Bronchial epithelial cell (primary cell): ENCODE results near the gene GLOD5. TPM values are rescaled to one million over a fixed set of nuclear protein-coding genes. Genes with fewer than 3 reads are reported as not detected.
"Not testable (repeated sequence)": the region's sequence is repeated elsewhere in the genome, so short reads cannot be mapped to it uniquely, and the experiment has no call there.

Experiments
- DNase-seq: peaks from one replicate; pipeline ENCODE4 v3.0.0-alpha.2; 2010; ENCODE audit warnings: low read depth
- FAIRE-seq: peaks from 2 replicates; lab custom pipeline; 2011; peaks lifted over from hg19 to GRCh38; lab: Jason Lieb, UNC
- H3K27me3 ChIP-seq: 2 replicates; pipeline ENCODE4 v1.5.1; 2011; ENCODE audit warnings: low read length; ENCODE audit not compliant: control insufficient read depth, insufficient read depth
- H3K36me3 ChIP-seq: 2 replicates; pipeline ENCODE4 v1.5.1; 2011; ENCODE audit warnings: low read length; ENCODE audit not compliant: control insufficient read depth, insufficient read depth
- H3K4me3 ChIP-seq: 2 replicates; pipeline ENCODE4 v1.5.1; 2011; ENCODE audit warnings: mild to moderate bottlenecking, low read depth, low read length, control low read depth
- total RNA-seq: library from RNA; depleted of rRNA; stranded (reverse); fragments of >200 nt; gene quantifications from 2 replicates; pipeline ENCODE4 v1.2.1, GENCODE V29; 2014
- TF ChIP-seq, protein P1 (sequence below): IDR thresholded peaks from 2 replicates; pipeline ENCODE4 v1.5.1; 2011; ENCODE audit warnings: mild to moderate bottlenecking, moderate library complexity, low read length, control low read depth, inconsistent platforms; ENCODE audit not compliant: insufficient read depth, severe bottlenecking

Gene GLOD5
- total RNA-seq, 1 donor from 2014 or later, result not detected

DNA sequence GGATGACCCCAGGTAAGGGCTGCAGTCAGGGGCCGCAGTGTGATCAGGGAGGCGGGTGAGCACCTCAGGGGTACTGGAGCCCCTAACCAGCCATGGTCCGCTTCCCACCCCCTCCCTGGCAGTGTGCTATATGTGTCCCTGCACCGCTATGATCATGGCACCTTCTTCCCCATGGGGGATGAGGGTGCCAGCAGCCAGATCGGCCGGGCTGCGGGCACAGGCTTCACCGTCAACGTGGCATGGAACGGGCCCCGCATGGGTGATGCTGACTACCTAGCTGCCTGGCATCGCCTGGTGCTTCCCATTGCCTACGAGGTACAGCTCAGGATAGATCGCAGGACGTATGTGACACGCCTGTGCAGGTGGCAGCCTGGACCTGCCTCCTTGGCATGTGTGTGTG is 56.6 kb downstream of the GLOD5 start:
- H3K4me3 ChIP-seq, result no peak overlapping the region
- TF ChIP-seq, protein P1, sequence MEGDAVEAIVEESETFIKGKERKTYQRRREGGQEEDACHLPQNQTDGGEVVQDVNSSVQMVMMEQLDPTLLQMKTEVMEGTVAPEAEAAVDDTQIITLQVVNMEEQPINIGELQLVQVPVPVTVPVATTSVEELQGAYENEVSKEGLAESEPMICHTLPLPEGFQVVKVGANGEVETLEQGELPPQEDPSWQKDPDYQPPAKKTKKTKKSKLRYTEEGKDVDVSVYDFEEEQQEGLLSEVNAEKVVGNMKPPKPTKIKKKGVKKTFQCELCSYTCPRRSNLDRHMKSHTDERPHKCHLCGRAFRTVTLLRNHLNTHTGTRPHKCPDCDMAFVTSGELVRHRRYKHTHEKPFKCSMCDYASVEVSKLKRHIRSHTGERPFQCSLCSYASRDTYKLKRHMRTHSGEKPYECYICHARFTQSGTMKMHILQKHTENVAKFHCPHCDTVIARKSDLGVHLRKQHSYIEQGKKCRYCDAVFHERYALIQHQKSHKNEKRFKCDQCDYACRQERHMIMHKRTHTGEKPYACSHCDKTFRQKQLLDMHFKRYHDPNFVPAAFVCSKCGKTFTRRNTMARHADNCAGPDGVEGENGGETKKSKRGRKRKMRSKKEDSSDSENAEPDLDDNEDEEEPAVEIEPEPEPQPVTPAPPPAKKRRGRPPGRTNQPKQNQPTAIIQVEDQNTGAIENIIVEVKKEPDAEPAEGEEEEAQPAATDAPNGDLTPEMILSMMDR, result no peak
- peaks cover 2% of the 10 kb centered on the region for H3K36me3 ChIP-seq
- H3K27me3 ChIP-seq, result no peaks in the 10 kb centered on the region
- FAIRE-seq (no peak), DNase-seq (no peak)

DNA sequence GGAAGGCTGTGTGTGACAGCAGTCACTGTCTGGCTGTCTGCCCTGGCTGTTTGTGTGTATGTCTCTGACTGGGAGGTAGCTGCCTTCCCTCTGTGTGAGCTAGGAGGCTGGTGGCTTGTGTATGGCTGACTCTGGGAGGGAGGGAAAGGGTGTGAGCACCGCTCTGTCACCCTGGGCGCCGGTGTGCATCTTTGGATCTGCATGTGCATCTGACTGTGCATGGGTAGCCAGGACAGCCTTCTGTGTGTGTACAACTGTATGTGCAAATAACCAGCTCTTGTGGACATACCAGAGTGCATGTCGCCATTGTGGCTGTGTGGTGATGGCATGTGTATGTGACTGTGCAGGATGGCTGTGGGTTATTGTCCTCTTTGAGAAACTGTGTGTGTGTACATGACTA is 57.3 kb downstream of the GLOD5 start:
- no peak for DNase-seq
- no peaks in the 10 kb centered on the region for H3K27me3 ChIP-seq
- TF ChIP-seq, protein P1, result no peak
- no peak overlapping the region for H3K4me3 ChIP-seq
- H3K36me3 ChIP-seq, result peaks cover 2% of the 10 kb centered on the region
- peak; percentile 64 for FAIRE-seq

DNA sequence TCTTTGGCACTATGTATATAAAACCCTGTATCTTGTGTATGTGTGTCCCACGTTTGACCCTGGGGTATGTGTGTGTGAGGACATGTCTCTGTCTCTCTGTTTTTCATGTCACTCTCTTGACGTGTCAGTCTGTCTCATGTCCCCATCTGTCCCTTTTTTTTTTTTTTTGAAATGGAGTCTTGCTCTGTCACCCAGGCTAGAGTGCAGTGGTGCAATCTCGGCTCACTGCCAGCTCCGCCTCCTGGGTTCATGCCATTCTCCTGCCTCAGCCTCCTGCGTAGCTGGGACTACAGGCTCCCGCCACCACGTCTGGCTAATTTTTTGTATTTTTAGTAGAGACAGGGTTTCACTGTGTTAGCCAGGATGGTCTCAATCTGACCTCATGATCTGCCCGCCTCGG is 57.8 kb downstream of the GLOD5 start:
- not testable (repeated sequence) for H3K4me3 ChIP-seq, FAIRE-seq

DNA sequence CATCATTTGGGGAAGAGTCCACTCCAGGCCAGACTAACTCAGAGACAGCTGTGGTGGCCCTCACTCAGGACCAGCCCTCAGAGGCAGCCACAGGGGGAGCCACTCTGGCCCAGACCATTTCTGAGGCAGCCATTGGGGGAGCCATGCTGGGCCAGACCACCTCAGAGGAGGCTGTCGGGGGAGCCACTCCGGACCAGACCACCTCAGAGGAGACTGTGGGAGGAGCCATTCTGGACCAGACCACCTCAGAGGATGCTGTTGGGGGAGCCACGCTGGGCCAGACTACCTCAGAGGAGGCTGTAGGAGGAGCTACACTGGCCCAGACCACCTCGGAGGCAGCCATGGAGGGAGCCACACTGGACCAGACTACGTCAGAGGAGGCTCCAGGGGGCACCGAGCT is 61.5 kb downstream of the GLOD5 start:
- FAIRE-seq (no peak), DNase-seq (no peak)
- TF ChIP-seq, protein P1, result no peak
- no peaks in the 10 kb centered on the region for H3K27me3 ChIP-seq
- no peak overlapping the region for H3K4me3 ChIP-seq
- H3K36me3 ChIP-seq, result no peaks in the 10 kb centered on the region

More for the DNA sequence above, 57.8 kb downstream of the GLOD5 start:
- not testable (repeated sequence) for H3K36me3 ChIP-seq, DNase-seq, H3K27me3 ChIP-seq

Other genes with a start within 250 kb of the GLOD5 start
- 122 and 244 TPM in 2 replicates for gene EBP, start 239.9 kb upstream of the GLOD5 start, total RNA-seq
- gene TBC1D25, start 222.0 kb upstream of the GLOD5 start, total RNA-seq, result 3.8 and 3.9 TPM in 2 replicates
- gene RBM3, start 187.3 kb upstream of the GLOD5 start, total RNA-seq, result 163 and 177 TPM in 2 replicates
- gene WDR13, start 164.3 kb upstream of the GLOD5 start, total RNA-seq, result 121 and 164 TPM in 2 replicates
- not detected in 2 replicates for gene WAS, start 77.9 kb upstream of the GLOD5 start, total RNA-seq
- 1.2 and 1.3 TPM in 2 replicates for gene SUV39H1, start 65.0 kb upstream of the GLOD5 start, total RNA-seq
- not detected in 2 replicates for gene GATA1, start 24.8 kb downstream of the GLOD5 start, total RNA-seq
- gene HDAC6, start 40.3 kb downstream of the GLOD5 start, total RNA-seq, result 33.2 and 36.2 TPM in 2 replicates
- gene ERAS, start 64.8 kb downstream of the GLOD5 start, total RNA-seq, result not detected in 2 replicates
- gene PCSK1N, start 73.9 kb downstream of the GLOD5 start, total RNA-seq, result 0.26 and 0.51 TPM in 2 replicates
- 28.2 and 35.2 TPM in 2 replicates for gene TIMM17B, start 136.0 kb downstream of the GLOD5 start, total RNA-seq
- 101 and 108 TPM in 2 replicates for gene PQBP1, start 136.2 kb downstream of the GLOD5 start, total RNA-seq
- 19.3 and 21.9 TPM in 2 replicates for gene SLC35A2, start 149.9 kb downstream of the GLOD5 start, total RNA-seq
- gene PIM2, start 157.3 kb downstream of the GLOD5 start, total RNA-seq, result 3.2 and 6.8 TPM in 2 replicates
- 18.4 and 23.0 TPM in 2 replicates for gene OTUD5, start 195.9 kb downstream of the GLOD5 start, total RNA-seq
- gene KCND1, start 210.1 kb downstream of the GLOD5 start, total RNA-seq, result 0.26 and 0.64 TPM in 2 replicates
- gene GRIPAP1, start 240.5 kb downstream of the GLOD5 start, total RNA-seq, result 24.5 and 35.8 TPM in 2 replicates